Measurements from ENCODE around the gene FSIP2. TPM values are rescaled to one million over a fixed set of nuclear protein-coding genes. Genes with fewer than 3 reads are reported as not detected.

Gene FSIP2
- 1 to 10 TPM in 1 of 3 donors, under 1 TPM in 2; 0.79 to 1.5 (median 0.95) TPM for total RNA-seq
- total RNA-seq (2013) = 0.41 TPM

- Mint-ChIP-seq H3K27ac (no peak within 1 kb of the TSS), H3K9me3 (peaks cover 9 to 17% of the 10 kb centered on the region in 2 donors), H3K27me3 (ENCODE audit: low read depth in 2 of 2) (peaks cover 0 to 3% of the 10 kb centered on the region in 2 donors), H3K4me3 (no peak within 1 kb of the TSS), H3K36me3 (no peaks in the 10 kb centered on the region), H3K4me1 (peaks cover 0 to 5% of the 10 kb centered on the region in 2 donors)
- H3K9me3 ChIP-seq (ENCODE audit: control insufficient read depth, insufficient read depth, low read length) = no peaks in the 10 kb centered on the region
- no peak within 1 kb of the TSS for H3K27ac ChIP-seq (ENCODE audit: low read length)
- no peak within 1 kb of the TSS for H3K4me3 ChIP-seq (ENCODE audit: low read length)
- TF ChIP-seq CTCF (IDR thresholded peaks at IDR 0.05) = no peak
- ATAC-seq (peak in 2 of 3 donors; percentile 70 to 85), DNase-seq (peak; percentile 13 to 15)
- intact Hi-C loops (cut with micrococcal nuclease) = no loop called here
- peaks cover 2% of the 10 kb centered on the region for H3K27me3 ChIP-seq (ENCODE audit: control insufficient read depth, insufficient read depth, low read length)
- WGBS (ENCODE audit: insufficient coverage) = 17% methylated on average over 59 of the region's 59 CpGs
- H3K4me1 ChIP-seq (ENCODE audit: control insufficient read depth, insufficient read depth, low read length) = no peaks in the 10 kb centered on the region
- no peaks in the 10 kb centered on the region for H3K36me3 ChIP-seq (ENCODE audit: control insufficient read depth, insufficient read depth, low read length)
Observed at GRCh38 chr2:185738679-185739472, at the start of gene FSIP2. Gene FSIP2, plus strand, starts transcription at chr2:185738804. Its CDS starts 91 bp downstream, at chr2:185738895.

- H3K27ac Mint-ChIP-seq = no peak overlapping the region
- Histone ChIP-seq H3K4me3 (ENCODE audit: low read length) (no peak overlapping the region), H3K4me1 (ENCODE audit: control insufficient read depth, insufficient read depth, low read length) (no peaks in the 10 kb centered on the region), H3K9me3 (ENCODE audit: control insufficient read depth, insufficient read depth, low read length) (peaks cover 6% of the 10 kb centered on the region), H3K27me3 (ENCODE audit: control insufficient read depth, insufficient read depth, low read length) (no peaks in the 10 kb centered on the region), H3K27ac (ENCODE audit: low read length) (no peak overlapping the region), H3K36me3 (ENCODE audit: control insufficient read depth, insufficient read depth, low read length) (no peaks in the 10 kb centered on the region)
- intact Hi-C loops (cut with micrococcal nuclease) = no loop called here
- no peaks in the 10 kb centered on the region for H3K4me1 Mint-ChIP-seq
- H3K4me3 Mint-ChIP-seq = no peak overlapping the region
- no peaks in the 10 kb centered on the region for H3K27me3 Mint-ChIP-seq (ENCODE audit: low read depth in 2 of 2)
- ATAC-seq = no peak
- peaks cover 7% of the 10 kb centered on the region for H3K36me3 Mint-ChIP-seq
- peaks cover 18 to 38% of the 10 kb centered on the region in 2 donors for H3K9me3 Mint-ChIP-seq
- no peak for DNase-seq
- TF ChIP-seq CTCF (IDR thresholded peaks at IDR 0.05) = no peak
- 74% methylated on average over 3 of the region's 3 CpGs for WGBS (ENCODE audit: insufficient coverage)
Observed at GRCh38 chr2:185689906-185690539, 48.6 kb upstream of the FSIP2 start.

GRCh38 chr2:185695711-185696235 lies 42.8 kb upstream of the FSIP2 start:
- intact Hi-C loops (cut with micrococcal nuclease) = no loop called here
- Histone ChIP-seq H3K4me3 (ENCODE audit: low read length) (no peak overlapping the region), H3K9me3 (ENCODE audit: control insufficient read depth, insufficient read depth, low read length) (no peaks in the 10 kb centered on the region), H3K36me3 (ENCODE audit: control insufficient read depth, insufficient read depth, low read length) (no peaks in the 10 kb centered on the region), H3K27ac (ENCODE audit: low read length) (no peak overlapping the region), H3K27me3 (ENCODE audit: control insufficient read depth, insufficient read depth, low read length) (no peaks in the 10 kb centered on the region), H3K4me1 (ENCODE audit: control insufficient read depth, insufficient read depth, low read length) (no peaks in the 10 kb centered on the region)
- no peak for TF ChIP-seq CTCF (IDR thresholded peaks at IDR 0.05)
- 25% methylated on average over 2 of the region's 2 CpGs for WGBS (ENCODE audit: insufficient coverage)
- ATAC-seq (no peak), DNase-seq (no peak)
- Mint-ChIP-seq H3K27ac (no peak overlapping the region), H3K4me3 (no peak overlapping the region), H3K4me1 (no peaks in the 10 kb centered on the region), H3K27me3 (ENCODE audit: low read depth in 2 of 2) (no peaks in the 10 kb centered on the region), H3K36me3 (peaks cover 7% of the 10 kb centered on the region), H3K9me3 (peaks cover 2 to 16% of the 10 kb centered on the region in 2 donors)

Measured in natural killer cell (primary cell).